Testis (tissue), 3 donors: ENCODE measurements around the gene GRAMD1B. TPM values are rescaled to one million over a fixed set of nuclear protein-coding genes. Genes with fewer than 3 reads are reported as not detected.

Experiments
- DNase-seq: peaks from one replicate; pipeline ENCODE4 v3.0.0-alpha.2; 2019
- H3K27ac ChIP-seq, 2 donors: fragments of 200-600 bp; sonication (generic); one replicate each; pipeline ENCODE4 v1.5.1; 2019
- H3K27me3 ChIP-seq: fragments of 200-600 bp; sonication (generic); one replicate; pipeline ENCODE4 v1.5.1; 2019
- H3K36me3 ChIP-seq: fragments of 200-600 bp; sonication (generic); one replicate; pipeline ENCODE4 v1.5.1; 2017; ENCODE audit warnings: low read depth; ENCODE audit errors: missing control alignments
- H3K4me1 ChIP-seq: fragments of 200-600 bp; sonication (generic); one replicate; pipeline ENCODE4 v1.5.1; 2019
- H3K4me3 ChIP-seq, 2 donors: fragments of 200-600 bp; sonication (generic); one replicate each; pipeline ENCODE4 v1.5.1; 2017 to 2019
- H3K9me3 ChIP-seq: fragments of 200-600 bp; sonication (generic); one replicate; pipeline ENCODE4 v1.5.1; 2017
- CTCF ChIP-seq, 3 experiments: fragments of 450-650 bp in 2 of 3; fragments of 200-600 bp in 1 of 3; sonication (generic) in 1 of 3; IDR thresholded peaks; one replicate each; pipeline ENCODE4 v1.5.1; 2016 to 2019; ENCODE audit warnings: antibody characterized with exemption in 3 of 3, mild to moderate bottlenecking in 2 of 3, moderate library complexity in 1 of 3
- POLR2A ChIP-seq: fragments of 450-650 bp; IDR thresholded peaks from one replicate; pipeline ENCODE4 v1.6.1; 2017; ENCODE audit warnings: antibody characterized with exemption, mild to moderate bottlenecking, moderate library complexity
- WGBS, 2 donors: methylation state at CpG; one replicate each; pipeline ENCODE4 v1.1.5; 2018; 5-methylcytosine and 5-hydroxymethylcytosine counted together
- intact Hi-C: fragments of 100-400 bp; cut with DNase I; formaldehyde crosslinking; loops from one replicate; pipeline ENCODE4 v1.15.1; 2023; ENCODE audit warnings: low total_unique reads
- polyA plus RNA-seq: library from polyadenylated mRNA; stranded (reverse); fragments of 350-450 nt; fragmentation: Illumina TruSeq; extraction: RNeasy Lipid Tissue Mini Kit (QIAGEN cat#74804); gene quantifications from one replicate; pipeline ENCODE4 v1.2.3, GENCODE V29; 2014; ENCODE audit warnings: low read depth, low replicate concordance; ENCODE audit not compliant: insufficient read depth
- total RNA-seq, 2 donors: library from RNA; depleted of rRNA; stranded (reverse); fragments of >200 nt; gene quantifications; one replicate each; pipeline ENCODE4 v1.2.3, GENCODE V29; 2016

GRAMD1B gene
- total and polyA plus RNA-seq, 3 donors from 2014 or later: 48.1 to 78.9 (median 48.9) TPM

- no peak for TF ChIP-seq CTCF (IDR thresholded peaks at IDR 0.05)
- no peak for TF ChIP-seq POLR2A
- no peaks in the 10 kb centered on the region for H3K27me3 ChIP-seq
- intact Hi-C loops: loop anchor here (5.0 kb wide), 1 partner anchor 64 kb away; no protein-coding TSS in a partner anchor
- 20 to 23% methylated on average over 3 of the region's 3 CpGs for WGBS, 2 donors
- no peaks in the 10 kb centered on the region for H3K36me3 ChIP-seq
- no peaks in the 10 kb centered on the region for H3K9me3 ChIP-seq
- H3K4me1 ChIP-seq: no peaks in the 10 kb centered on the region
- no peak for DNase-seq
- H3K27ac ChIP-seq: no peak overlapping the region
- no peak overlapping the region for H3K4me3 ChIP-seq
Measured at GRCh38 chr11:123576501-123576900, 146.4 kb downstream of the GRAMD1B start.

- no peaks in the 10 kb centered on the region for H3K9me3 ChIP-seq
- no peaks in the 10 kb centered on the region for H3K27me3 ChIP-seq
- DNase-seq: peak; percentile 88
- H3K36me3 ChIP-seq: no peaks in the 10 kb centered on the region
- H3K27ac ChIP-seq: no peak overlapping the region
- H3K4me1 ChIP-seq: no peaks in the 10 kb centered on the region
- TF ChIP-seq CTCF (IDR thresholded peaks at IDR 0.05): peak; percentile 79 to 93 (median 85)
- TF ChIP-seq POLR2A: no peak
- peak overlapping the region; percentile 17 to 29 for H3K4me3 ChIP-seq
- intact Hi-C loops: loop anchor here (5.0 kb wide), 1 partner anchor 65 kb away; no protein-coding TSS in a partner anchor
- 39 to 43% methylated on average over 37 of the region's 37 CpGs for WGBS, 2 donors
Measured at GRCh38 chr11:123577081-123577598, 147.1 kb downstream of the GRAMD1B start.

GRCh38 chr11:123578778-123579481, 148.9 kb downstream of the GRAMD1B start:
- intact Hi-C loops: loop anchor here (5.0 kb wide), 1 partner anchor 67 kb away; no protein-coding TSS in a partner anchor
- WGBS, 2 donors: 89 to 90% methylated on average over 14 to 15 of the region's 15 CpGs
- TF ChIP-seq POLR2A (no peak), CTCF (IDR thresholded peaks at IDR 0.05) (no peak)
- H3K27me3 ChIP-seq: no peaks in the 10 kb centered on the region
- H3K4me1 ChIP-seq: no peaks in the 10 kb centered on the region
- DNase-seq: no peak
- H3K27ac ChIP-seq: no peak overlapping the region
- no peak overlapping the region for H3K4me3 ChIP-seq
- H3K36me3 ChIP-seq: no peaks in the 10 kb centered on the region
- H3K9me3 ChIP-seq: no peaks in the 10 kb centered on the region

GRCh38 chr11:123579482-123579812, 149.4 kb downstream of the GRAMD1B start:
- no peak for DNase-seq
- no peaks in the 10 kb centered on the region for H3K9me3 ChIP-seq
- H3K4me1 ChIP-seq: no peaks in the 10 kb centered on the region
- H3K27ac ChIP-seq: no peak overlapping the region
- H3K27me3 ChIP-seq: no peaks in the 10 kb centered on the region
- WGBS, 2 donors: 93 to 98% methylated on average over 5 of the region's 5 CpGs
- TF ChIP-seq POLR2A: no peak
- no peak for TF ChIP-seq CTCF (IDR thresholded peaks at IDR 0.05)
- intact Hi-C loops: loop anchor here (5.0 kb wide), 1 partner anchor 67 kb away; no protein-coding TSS in a partner anchor
- no peak overlapping the region for H3K4me3 ChIP-seq
- no peaks in the 10 kb centered on the region for H3K36me3 ChIP-seq
